ENCODE results near the gene IGLL5.

The IGLL5 gene

DNA sequence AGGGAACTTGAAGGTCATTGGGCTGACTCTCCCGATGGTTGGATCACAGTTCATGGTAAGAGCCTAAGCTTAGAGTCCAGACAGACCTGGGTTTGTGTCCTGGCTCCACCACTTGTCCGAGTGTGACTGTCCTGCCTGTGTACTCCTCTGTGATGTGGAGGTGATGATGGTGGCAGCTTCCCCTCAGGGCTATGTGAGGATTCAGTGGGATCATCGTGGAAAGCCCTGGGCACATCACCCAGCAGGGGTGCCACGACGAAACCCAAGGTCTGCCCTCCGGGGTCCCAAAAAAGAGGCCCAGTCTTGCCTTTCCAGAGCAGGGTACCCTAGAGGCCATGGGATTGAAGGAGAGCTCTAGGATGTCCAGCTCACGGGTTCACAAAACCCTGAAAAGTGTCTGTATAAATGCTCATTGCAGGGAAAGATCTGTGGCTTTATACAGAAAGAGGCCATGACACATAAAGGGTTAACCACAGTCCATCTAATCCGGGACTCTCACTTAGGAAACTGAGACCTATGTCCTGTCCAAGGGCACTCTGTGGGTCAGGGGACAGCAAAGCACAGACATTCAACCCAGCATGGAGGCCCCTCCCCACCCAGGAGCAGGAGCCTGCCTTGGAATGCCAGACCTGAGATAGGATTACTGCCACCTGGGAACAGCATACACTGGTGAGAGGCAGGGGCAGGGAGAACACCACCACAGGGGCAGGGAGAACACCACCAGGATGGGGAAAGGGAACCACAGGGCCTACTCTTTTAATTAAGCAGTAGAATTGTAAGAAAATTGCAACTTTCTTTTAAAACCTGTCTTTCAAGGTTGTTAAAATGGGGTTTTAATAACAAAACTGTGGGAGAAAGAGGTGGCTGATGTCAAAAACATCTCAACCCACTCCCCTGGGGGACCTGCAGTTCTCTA lies 51.3 kb downstream of the IGLL5 start:
- DNase-seq (ENCODE audit: low read depth) = no peak

DNA sequence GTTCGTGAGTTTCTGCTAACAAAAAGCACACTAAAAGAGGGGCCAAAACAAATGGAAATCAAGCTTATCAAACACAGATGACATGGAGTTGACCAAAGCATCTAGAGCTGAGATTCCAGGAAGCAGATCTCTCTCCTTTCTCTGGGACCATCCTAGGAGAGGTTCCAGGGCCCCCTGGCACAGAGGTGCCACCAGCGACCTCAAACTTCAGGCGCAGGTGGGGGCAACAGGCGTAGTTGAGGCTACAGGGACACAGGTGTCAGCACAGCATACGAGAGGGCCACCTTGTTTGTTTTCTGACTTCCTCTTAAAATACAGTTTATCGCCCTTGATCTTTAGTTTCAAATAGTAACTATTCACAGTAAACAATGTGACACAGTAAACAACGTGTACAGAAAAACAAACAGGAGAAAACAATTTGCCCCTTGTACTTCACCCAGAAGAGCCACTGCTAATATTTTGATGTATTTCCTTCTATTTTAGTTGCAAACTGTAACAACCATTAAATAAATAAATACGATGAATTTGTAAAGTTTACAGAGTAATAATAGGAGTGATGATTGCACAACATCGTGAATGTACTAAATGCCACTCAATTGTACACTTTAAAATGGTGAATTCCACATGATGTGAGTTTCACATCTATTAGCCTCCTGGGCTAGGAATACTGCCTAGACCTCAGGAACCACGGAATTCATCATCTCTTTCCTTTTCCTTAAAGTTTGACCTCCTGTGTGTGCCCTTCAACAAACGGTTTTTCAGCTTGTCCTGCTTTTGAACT lies 52.2 kb downstream of the IGLL5 start:
- no peak for DNase-seq (ENCODE audit: low read depth)

DNA sequence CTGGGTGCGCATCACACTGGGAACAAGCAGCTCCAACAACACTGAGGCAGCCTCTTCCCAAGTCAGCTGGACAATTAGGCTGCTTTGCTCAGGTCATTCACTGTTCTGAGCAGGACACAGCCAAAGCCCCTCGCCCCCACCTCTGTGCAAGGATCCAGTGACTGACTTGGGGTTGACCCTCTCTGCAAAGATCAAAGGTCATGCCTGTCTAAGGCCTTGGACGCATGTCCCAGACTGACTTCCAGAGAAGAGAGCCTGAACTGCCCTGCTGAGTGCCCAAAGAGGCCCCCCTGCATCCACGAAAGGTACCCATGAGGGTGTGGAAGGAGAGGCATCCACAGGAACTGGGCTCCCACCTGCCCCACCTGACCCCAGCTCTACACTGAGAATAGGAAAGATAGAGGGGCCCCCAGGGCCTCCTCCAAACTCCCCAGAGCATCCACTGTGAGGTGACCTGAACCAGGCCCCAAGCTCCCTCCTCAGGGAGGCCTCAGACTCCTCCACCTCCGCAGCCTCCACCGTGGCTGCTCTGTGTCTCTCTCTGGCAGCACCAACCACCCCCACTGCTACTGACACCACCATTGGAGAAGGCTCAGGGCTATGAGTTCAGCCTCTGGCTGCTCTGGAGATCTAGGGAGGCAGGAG lies 53.5 kb downstream of the IGLL5 start:
- no peak for DNase-seq (ENCODE audit: low read depth)

DNA sequence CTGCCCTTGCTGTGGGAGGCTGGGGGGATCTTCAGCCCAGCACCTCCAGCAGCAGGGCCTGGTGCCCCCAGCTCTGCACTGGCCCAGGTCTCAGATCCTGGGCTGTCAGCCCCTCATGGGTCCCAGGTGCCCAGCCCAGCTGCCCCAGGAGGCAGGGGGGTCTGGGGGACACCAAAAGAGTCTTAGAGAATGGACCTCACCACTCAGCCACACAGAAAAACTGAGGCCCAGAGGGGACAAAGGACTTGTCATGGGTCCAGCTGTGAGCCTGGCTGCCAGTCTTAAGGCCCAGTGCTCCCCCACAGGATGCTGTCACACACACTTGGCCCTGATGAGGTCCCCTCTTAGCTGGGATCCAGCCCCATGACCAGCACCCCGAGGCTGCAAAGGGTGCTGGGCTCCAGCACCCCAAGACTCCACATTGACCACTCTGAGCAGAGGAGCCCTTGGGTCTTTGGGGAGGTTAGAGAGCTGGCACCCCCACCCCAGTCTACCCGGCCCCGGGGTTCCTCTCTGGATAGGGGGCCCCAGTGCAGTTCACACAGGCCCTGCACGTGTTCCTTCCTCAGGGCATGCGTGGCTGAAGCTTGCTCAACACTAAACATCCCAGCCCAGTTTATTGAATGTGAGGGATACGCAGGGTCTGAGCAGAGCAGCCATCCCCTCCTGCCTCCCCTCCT lies 54.4 kb downstream of the IGLL5 start:
- DNase-seq (ENCODE audit: low read depth) = no peak

DNA sequence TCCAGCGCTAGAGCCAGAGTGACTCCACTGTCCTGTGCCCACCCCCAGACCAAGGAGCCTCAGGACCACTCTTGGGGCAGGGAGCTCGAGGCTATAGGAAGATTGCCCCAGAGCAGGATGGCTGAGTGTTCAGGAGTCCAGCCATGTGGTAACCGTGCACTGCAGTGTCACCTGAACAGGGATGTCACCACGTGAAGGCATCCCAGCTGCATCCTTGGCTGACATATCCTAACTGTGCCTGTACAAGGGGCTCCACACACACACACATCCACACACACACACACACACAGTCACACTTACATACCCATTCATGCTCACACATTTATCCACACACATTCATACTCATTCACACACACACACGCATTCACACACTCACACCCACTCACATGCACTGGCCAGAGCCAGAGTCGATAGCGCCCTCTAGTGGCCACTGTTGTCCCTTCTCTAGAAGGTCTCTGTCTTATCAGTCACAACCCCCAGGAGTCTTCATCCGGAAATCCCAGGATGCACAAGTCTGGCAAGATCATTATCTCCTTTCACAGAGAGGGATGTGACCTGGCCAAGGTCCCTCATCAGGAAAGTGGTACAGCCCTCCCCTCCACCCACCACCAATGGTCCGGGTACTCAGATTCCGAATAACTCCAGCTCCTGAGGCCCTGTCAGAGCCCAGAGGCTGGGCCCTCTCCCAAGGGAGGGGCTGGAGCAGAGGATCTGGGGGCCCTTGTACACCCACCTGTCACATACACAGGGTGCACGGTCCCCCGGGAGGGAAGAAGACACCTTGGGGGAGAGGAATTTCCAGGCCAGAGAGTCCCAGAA lies 55.1 kb downstream of the IGLL5 start:
- DNase-seq (ENCODE audit: low read depth) = no peak

DNA sequence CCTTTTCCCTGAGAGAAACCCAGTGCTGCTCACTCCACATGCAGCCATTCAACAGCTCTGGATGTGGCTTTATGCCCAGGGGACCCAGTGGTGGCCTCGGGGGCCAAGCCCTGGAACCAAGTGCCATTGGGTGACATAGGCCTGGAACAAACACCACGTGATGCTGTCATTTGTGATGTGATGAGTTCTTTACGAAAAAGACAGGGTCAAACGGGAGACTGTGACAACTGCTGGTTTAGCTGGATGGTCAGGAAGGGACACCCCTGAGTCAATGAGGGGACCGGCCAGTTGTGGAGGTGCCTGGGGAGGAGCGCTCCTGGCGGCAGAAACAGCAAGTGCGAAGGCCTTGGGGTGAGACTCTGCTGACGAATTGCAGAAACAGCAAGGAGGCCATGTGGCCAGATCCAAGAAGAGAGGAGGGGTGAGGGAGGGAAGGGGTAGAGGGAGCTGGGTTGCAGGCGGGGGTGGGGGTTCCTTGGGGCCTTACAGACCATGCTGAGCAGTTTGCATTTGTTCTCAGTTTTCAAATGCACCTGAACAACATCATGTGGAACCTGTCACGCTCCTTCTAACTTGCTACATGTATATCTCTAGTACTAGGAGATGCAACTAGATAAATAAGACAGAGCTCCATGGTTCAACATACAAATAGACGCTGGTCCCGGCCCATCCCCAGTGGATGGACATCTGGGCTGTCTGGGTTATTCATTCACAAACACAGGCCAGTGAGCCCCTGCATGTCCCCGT lies 56.1 kb downstream of the IGLL5 start:
- no peak for DNase-seq (ENCODE audit: low read depth)

DNA sequence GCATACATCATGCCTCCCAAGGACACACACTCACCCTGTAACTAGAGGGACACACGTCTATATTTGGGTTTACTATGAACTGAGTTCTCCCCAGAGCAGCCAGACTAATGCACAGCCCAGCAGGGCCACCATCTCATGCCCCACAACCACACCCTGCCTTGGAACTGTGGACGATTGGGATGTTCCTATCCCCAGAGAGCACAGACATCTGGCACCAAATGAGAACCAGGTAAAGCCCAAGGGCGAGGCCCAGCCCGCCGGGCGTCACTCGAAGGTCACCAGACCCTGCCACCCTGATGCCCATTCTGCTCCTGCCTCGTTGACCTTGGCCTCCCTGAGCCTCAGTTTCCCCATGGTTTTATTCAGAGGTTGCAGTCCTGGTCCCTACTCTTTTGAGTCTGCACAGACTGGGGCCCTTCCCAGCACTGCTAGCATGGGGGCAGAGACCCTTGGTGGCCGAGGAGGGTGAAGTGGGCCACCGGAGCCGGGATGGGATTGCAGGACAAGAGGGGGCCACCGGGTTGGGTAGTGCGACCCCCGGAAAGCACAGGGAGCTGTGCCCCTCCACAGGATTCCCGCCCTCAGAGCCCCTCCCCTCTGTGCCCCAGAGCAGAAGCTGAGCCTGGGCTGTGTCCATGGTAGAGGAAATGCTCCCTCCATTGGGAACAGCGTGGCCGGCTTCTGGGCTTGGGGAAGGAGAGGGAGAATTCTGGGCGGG lies 56.8 kb downstream of the IGLL5 start:
- no peak for DNase-seq (ENCODE audit: low read depth)

DNA sequence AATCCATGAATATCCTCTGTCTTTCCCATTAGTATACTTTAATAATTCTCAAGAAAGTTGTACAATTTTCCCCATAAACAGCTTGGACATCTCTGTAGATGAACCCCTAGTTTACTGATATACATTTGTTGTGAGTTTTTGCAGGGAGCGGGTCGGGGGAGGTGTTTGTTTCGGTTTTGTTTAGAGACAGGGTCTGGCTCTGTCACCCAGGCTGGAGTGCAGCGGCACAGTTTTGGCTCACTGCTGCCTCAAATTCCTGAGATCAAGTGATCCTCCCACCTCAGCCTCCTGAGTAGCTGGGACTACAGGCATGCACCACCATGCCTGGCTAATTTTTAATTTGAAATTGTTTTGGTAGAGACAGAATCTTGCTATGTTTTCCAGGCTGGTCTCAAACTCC lies 57.6 kb downstream of the IGLL5 start:
- no peak for DNase-seq (ENCODE audit: low read depth)
